Measurements from ENCODE around the gene PTPRO. TPM values are rescaled to one million over a fixed set of nuclear protein-coding genes. Genes with fewer than 3 reads are reported as not detected.
"Not testable (repeated sequence)": the region's sequence is repeated elsewhere in the genome, so short reads cannot be mapped to it uniquely, and the experiment has no call there.

PTPRO gene
- polyA plus RNA-seq, 1 experiment = 0.23 TPM

GRCh38 chr12:15605881-15606590 is 283.7 kb downstream of the PTPRO start:
- POLR2A ChIA-PET = no interaction called here

GRCh38 chr12:15608406-15608805 is 286.1 kb downstream of the PTPRO start:
- DNase-seq (ENCODE audit: low read depth) = no peak
- H3K36me3 ChIP-seq (ENCODE audit: control insufficient read depth, insufficient read depth, low read length) = no peaks in the 10 kb centered on the region
- POLR2A ChIA-PET = no interaction called here
- no peaks in the 10 kb centered on the region for H3K27me3 ChIP-seq (ENCODE audit: control insufficient read depth, insufficient read depth, low read length)
- CTCF ChIA-PET = interaction anchor here (0.6 to 1.7 kb wide), 4 partner anchors 11 to 248 kb away, joined by 3 read pairs; no protein-coding TSS in a partner anchor
- no peak overlapping the region for H3K4me3 ChIP-seq (ENCODE audit: low read depth, low read length)
- TF ChIP-seq CTCF (IDR thresholded peaks at IDR 0.05; ENCODE audit: insufficient read depth, low read depth, low read length) = no peak

More at GRCh38 chr12:15605881-15606590, 283.7 kb downstream of the PTPRO start:
- CTCF ChIA-PET = interaction anchor here (1.6 kb wide), 1 partner anchor 74 kb away, joined by 3 read pairs; no protein-coding TSS in a partner anchor
- no peak for TF ChIP-seq CTCF (IDR thresholded peaks at IDR 0.05; ENCODE audit: insufficient read depth, low read depth, low read length)
- DNase-seq (ENCODE audit: low read depth) = no peak
- no peaks in the 10 kb centered on the region for H3K27me3 ChIP-seq (ENCODE audit: control insufficient read depth, insufficient read depth, low read length)
- no peaks in the 10 kb centered on the region for H3K36me3 ChIP-seq (ENCODE audit: control insufficient read depth, insufficient read depth, low read length)
- H3K4me3 ChIP-seq (ENCODE audit: low read depth, low read length) = no peak overlapping the region

- Histone ChIP-seq H3K27me3 (ENCODE audit: control insufficient read depth, insufficient read depth, low read length) (no peaks in the 10 kb centered on the region), H3K4me3 (ENCODE audit: low read depth, low read length) (no peak overlapping the region), H3K36me3 (ENCODE audit: control insufficient read depth, insufficient read depth, low read length) (no peaks in the 10 kb centered on the region)
- no peak for DNase-seq (ENCODE audit: low read depth)
- POLR2A ChIA-PET = no interaction called here
- CTCF ChIA-PET = interaction anchor here (1.2 to 1.7 kb wide), 2 partner anchors 25 to 248 kb away, joined by 3 read pairs; no protein-coding TSS in a partner anchor
- no peak for TF ChIP-seq CTCF (IDR thresholded peaks at IDR 0.05; ENCODE audit: insufficient read depth, low read depth, low read length)
Measured at GRCh38 chr12:15608941-15609340, 286.6 kb downstream of the PTPRO start.

GRCh38 chr12:15613981-15614380 is 291.7 kb downstream of the PTPRO start:
- no peak for DNase-seq (ENCODE audit: low read depth)
- CTCF ChIA-PET = interaction anchor here (0.9 kb wide), 1 partner anchor 238 kb away, joined by 3 read pairs; no protein-coding TSS in a partner anchor
- no peaks in the 10 kb centered on the region for H3K27me3 ChIP-seq (ENCODE audit: control insufficient read depth, insufficient read depth, low read length)
- H3K36me3 ChIP-seq (ENCODE audit: control insufficient read depth, insufficient read depth, low read length) = no peaks in the 10 kb centered on the region
- H3K4me3 ChIP-seq (ENCODE audit: low read depth, low read length) = no peak overlapping the region
- POLR2A ChIA-PET = no interaction called here
- TF ChIP-seq CTCF (IDR thresholded peaks at IDR 0.05; ENCODE audit: insufficient read depth, low read depth, low read length) = no peak

GRCh38 chr12:15616495-15616894 is 294.2 kb downstream of the PTPRO start:
- H3K27me3 ChIP-seq (ENCODE audit: control insufficient read depth, insufficient read depth, low read length); DNase-seq (ENCODE audit: low read depth); H3K36me3 ChIP-seq (ENCODE audit: control insufficient read depth, insufficient read depth, low read length); H3K4me3 ChIP-seq (ENCODE audit: low read depth, low read length); POLR2A ChIA-PET; CTCF ChIA-PET: not testable (repeated sequence)
